GM10266 (cell line): Measurements from ENCODE around the gene GATA6.

Source experiments
- DNase-seq: peaks from one replicate; pipeline ENCODE4 v3.0.0; 2012; ENCODE audit errors: extremely low spot score
- CTCF ChIP-seq: IDR thresholded peaks from 2 replicates; pipeline ENCODE4 v1.5.1; 2012; ENCODE audit warnings: mild to moderate bottlenecking, low read depth; ENCODE audit not compliant: control insufficient read depth, insufficient read depth; ENCODE audit errors: missing control alignments

Gene GATA6

DNA sequence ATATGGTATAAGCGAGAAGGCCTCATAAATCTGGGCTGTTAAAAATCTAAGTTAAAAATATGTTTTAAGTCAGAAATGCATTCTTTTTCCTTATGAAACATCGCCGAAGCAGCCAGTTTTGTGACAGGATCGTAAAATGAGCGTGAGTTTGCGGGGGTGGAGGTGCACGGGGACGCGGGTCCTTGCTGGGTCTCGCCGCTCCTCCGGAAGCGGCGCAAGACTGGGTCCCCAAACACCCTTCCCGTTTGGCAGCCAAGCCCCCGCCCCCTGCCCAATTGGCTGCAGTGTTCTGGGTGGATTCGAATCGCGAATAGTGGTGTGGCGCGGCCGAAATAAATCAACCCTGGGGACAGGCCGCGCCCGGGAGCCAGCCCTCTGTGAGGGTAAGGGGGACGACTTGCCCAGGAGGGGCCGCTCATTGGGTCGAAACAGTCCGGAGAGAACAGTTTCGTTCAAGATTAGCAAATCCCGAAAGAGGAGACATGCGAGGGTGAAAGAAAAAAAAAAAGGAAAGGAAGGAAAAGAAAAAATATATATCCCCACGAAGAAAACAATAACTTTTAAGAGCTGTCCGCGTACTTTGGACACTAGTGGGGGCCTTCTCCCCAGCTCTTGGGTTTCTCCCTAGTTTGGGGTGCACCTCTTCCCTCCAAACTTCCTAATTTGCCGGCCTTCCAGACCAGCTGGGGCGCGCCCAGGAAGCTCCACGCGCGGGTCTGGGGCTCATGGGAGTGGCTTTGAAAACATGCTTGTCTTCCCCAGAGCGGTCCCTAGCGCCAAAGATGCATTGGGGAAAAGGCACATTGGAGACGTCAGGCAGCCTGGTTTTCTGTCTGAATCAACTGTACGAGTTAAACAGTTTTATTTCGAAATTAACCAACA lies 3.1 kb upstream of the GATA6 start:
- no peak for TF ChIP-seq CTCF
- no peak for DNase-seq

DNA sequence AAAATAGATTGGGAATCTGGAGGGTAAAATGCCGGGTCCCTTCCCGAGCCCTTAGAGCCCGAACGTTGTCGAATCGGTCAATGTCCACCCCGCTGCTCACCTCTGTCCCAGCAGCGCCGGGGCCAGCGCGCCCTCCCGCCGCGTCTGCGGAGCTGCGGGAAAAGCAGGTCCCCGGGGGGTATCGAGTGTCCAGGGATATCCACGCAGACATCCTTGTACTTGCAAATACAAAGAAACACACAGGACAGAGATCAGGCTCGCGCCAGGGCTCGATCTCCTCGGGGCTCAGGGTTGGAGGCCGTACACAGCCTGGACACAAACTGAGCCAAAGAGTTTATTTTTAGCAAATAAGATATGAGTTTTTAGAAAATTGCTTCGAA lies 2.3 kb upstream of the GATA6 start:
- no peak for TF ChIP-seq CTCF
- DNase-seq, result no peak

- TF ChIP-seq CTCF, result no peak
- no peak for DNase-seq
These were observed 1.7 kb upstream of the GATA6 start for GRCh38 chr18:22167471-22168241.

DNA sequence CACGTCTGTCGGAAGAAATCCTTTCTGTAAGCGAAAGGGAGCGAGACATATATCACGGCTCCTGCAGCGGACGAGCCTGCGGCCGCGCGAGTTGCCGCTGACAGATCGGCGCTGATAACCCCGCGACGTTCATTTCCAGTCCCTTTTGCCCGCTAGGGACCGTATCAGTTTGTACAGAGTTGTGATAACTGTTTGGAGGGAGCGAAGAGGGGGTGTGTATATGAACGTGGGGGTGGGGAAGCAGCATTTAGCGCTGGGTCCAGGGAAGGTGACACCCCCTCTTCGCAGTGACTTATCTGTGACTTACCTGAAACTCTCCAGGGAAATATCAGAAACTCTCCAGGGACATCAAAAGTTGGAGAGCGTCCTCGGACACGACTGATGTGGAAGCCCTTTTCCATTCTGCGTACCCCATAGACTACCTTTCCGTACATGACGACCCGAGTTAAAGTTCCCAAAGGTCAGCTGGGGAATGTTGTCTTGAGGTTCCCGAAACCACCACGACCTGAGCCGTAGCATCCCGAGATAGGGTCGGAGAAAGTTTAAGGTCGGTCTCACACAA lies 948 bp upstream of the GATA6 start:
- no peak for DNase-seq
- TF ChIP-seq CTCF, result no peak

GRCh38 chr18:22169889-22170420 lies 566 bp downstream of the GATA6 start:
- no peak for DNase-seq
- TF ChIP-seq CTCF, result no peak

GRCh38 chr18:22170421-22171257 lies 1.2 kb downstream of the GATA6 start:
- TF ChIP-seq CTCF, result no peak
- DNase-seq, result no peak
